ENCODE measurements around the gene TBC1D22B. TPM values are rescaled to one million over a fixed set of nuclear protein-coding genes. Genes with fewer than 3 reads are reported as not detected.
"Not testable (repeated sequence)": the region's sequence is repeated elsewhere in the genome, so short reads cannot be mapped to it uniquely, and the experiment has no call there.

Gene TBC1D22B
- total and polyA plus RNA-seq, 2 donors: 7.7 to 8.8 TPM

GRCh38 chr6:37303091-37303660, 45.6 kb downstream of the TBC1D22B start:
- H3K4me1 ChIP-seq (ENCODE audit: control insufficient read depth in 2 of 2, insufficient read depth in 2 of 2, low read length in 2 of 2): peaks cover 21 to 30% of the 10 kb centered on the region in 2 donors
- no peaks in the 10 kb centered on the region for H3K9me3 ChIP-seq (ENCODE audit: control insufficient read depth in 2 of 2, insufficient read depth in 1 of 2, low read length in 1 of 2)
- H3K27me3 ChIP-seq (ENCODE audit: control insufficient read depth in 2 of 2, insufficient read depth in 1 of 2, low read length in 1 of 2): no peaks in the 10 kb centered on the region
- no peak overlapping the region for H3K4me3 ChIP-seq (ENCODE audit: low read length in 2 of 2)
- peaks cover 27% of the 10 kb centered on the region in 2 donors for H3K36me3 ChIP-seq (ENCODE audit: control insufficient read depth in 2 of 2, insufficient read depth in 2 of 2, low read length in 1 of 2)
- no peak overlapping the region for H3K27ac ChIP-seq (ENCODE audit: low read depth in 1 of 2, low read length in 1 of 2)
- WGBS: 87% methylated on average over 6 of the region's 6 CpGs
- DNase-seq (ENCODE audit: low read depth in 6 of 9, low spot score in 9 of 9): no peak

GRCh38 chr6:37303891-37304503, 46.4 kb downstream of the TBC1D22B start:
- no peaks in the 10 kb centered on the region for H3K9me3 ChIP-seq (ENCODE audit: control insufficient read depth in 2 of 2, insufficient read depth in 1 of 2, low read length in 1 of 2)
- H3K4me1 ChIP-seq (ENCODE audit: control insufficient read depth in 2 of 2, insufficient read depth in 2 of 2, low read length in 2 of 2): peaks cover 21 to 34% of the 10 kb centered on the region in 2 donors
- H3K4me3 ChIP-seq (ENCODE audit: low read length in 2 of 2): no peak overlapping the region
- DNase-seq (ENCODE audit: low read depth in 6 of 9, low spot score in 9 of 9): peak in 1 of 9 donors; percentile 61
- WGBS: 59% methylated on average over 3 of the region's 3 CpGs
- peaks cover 25 to 27% of the 10 kb centered on the region in 2 donors for H3K36me3 ChIP-seq (ENCODE audit: control insufficient read depth in 2 of 2, insufficient read depth in 2 of 2, low read length in 1 of 2)
- H3K27ac ChIP-seq (ENCODE audit: low read depth in 1 of 2, low read length in 1 of 2): no peak overlapping the region
- no peaks in the 10 kb centered on the region for H3K27me3 ChIP-seq (ENCODE audit: control insufficient read depth in 2 of 2, insufficient read depth in 1 of 2, low read length in 1 of 2)

DNA sequence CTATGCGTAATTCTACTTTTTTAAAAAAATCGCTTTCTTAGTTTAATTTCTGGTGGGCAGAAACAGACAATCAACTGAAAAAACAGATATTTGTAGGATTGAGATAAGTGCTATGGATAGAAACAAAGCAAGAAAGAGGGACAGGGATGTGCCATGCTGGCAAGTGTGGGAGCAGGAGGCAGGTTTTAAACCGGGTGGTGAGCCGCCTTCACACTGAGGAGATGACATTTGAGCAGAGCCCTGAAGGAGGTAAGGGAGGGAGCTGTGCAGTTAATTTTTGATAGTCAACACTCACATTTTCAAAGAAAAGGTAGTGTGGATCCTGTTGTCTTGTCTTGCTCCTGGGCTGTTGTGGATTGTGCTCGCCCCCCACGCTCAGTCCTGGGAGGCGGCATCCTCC, 47.2 kb downstream of the TBC1D22B start:
- Histone ChIP-seq H3K9me3 (ENCODE audit: control insufficient read depth in 2 of 2, insufficient read depth in 1 of 2, low read length in 1 of 2) (no peaks in the 10 kb centered on the region), H3K27me3 (ENCODE audit: control insufficient read depth in 2 of 2, insufficient read depth in 1 of 2, low read length in 1 of 2) (no peaks in the 10 kb centered on the region), H3K4me3 (ENCODE audit: low read length in 2 of 2) (no peak overlapping the region), H3K36me3 (ENCODE audit: control insufficient read depth in 2 of 2, insufficient read depth in 2 of 2, low read length in 1 of 2) (peaks cover 24 to 32% of the 10 kb centered on the region in 2 donors), H3K27ac (ENCODE audit: low read depth in 1 of 2, low read length in 1 of 2) (no peak overlapping the region), H3K4me1 (ENCODE audit: control insufficient read depth in 2 of 2, insufficient read depth in 2 of 2, low read length in 2 of 2) (peaks cover 21 to 36% of the 10 kb centered on the region in 2 donors)
- DNase-seq (ENCODE audit: low read depth in 6 of 9, low spot score in 9 of 9): no peak
- WGBS: 97% methylated on average over 7 of the region's 7 CpGs

DNA sequence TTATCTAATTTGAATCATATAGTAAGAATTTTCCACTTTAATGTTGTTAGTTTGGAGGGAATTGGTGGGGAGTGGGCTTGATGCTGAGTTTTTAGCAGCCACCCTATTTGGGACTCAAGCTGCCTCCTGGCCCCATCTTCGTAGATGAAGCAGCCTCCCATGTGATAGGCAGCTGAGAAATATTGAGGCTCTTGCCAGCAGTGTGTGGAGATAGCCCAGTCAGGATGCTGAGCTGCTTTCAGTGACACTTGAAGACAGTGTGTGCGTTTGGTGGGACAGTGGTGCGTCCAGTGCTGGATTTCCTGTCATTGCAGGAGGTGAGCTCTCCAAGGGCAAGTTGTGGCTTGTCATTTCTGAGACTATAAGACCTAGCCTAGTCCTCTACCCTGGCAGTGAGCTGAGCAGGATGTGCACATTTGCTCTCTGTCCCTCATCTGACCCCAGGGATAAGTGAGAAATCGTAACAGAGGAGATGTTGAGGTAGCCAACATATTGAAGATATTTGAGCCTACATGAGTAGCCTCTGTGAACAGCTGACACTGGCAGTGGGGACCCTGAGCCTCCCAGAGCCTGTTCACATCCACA, 48.4 kb downstream of the TBC1D22B start:
- Histone ChIP-seq H3K27me3 (ENCODE audit: control insufficient read depth in 2 of 2, insufficient read depth in 1 of 2, low read length in 1 of 2) (no peaks in the 10 kb centered on the region), H3K4me3 (ENCODE audit: low read length in 2 of 2) (no peak overlapping the region), H3K27ac (ENCODE audit: low read depth in 1 of 2, low read length in 1 of 2) (no peak overlapping the region), H3K4me1 (ENCODE audit: control insufficient read depth in 2 of 2, insufficient read depth in 2 of 2, low read length in 2 of 2) (peaks cover 21 to 39% of the 10 kb centered on the region in 2 donors), H3K36me3 (ENCODE audit: control insufficient read depth in 2 of 2, insufficient read depth in 2 of 2, low read length in 1 of 2) (peaks cover 24 to 32% of the 10 kb centered on the region in 2 donors), H3K9me3 (ENCODE audit: control insufficient read depth in 2 of 2, insufficient read depth in 1 of 2, low read length in 1 of 2) (no peaks in the 10 kb centered on the region)
- WGBS: 96% methylated on average over 4 of the region's 4 CpGs
- DNase-seq (ENCODE audit: low read depth in 6 of 9, low spot score in 9 of 9): no peak

DNA sequence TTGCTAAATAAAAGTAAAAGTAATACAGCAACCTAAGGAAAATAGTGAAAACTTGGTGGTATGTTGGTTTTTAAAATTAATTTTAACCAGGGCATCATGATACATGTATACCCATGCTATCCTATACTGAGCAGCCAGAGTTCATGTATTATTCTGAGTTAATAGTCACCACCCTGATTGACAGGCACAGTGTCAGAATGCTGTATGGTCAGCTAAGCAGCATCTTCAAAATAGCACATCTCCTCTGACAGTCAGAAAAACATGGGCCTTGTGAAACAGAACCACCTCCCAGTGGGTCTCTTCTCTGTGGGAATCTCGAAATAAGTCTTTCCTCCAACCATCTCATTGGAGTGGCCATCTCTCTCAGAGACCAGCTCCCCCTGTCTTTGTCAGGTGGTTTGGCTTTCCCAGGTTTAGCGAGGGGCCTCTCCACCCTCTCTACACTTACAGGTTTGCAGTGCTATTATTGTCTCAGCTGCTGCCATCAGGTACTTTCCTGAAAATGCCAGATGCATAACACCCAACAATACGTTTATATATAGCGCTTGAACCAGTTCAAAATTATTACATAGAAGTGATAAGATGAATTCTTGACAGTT, 49.2 kb downstream of the TBC1D22B start:
- peaks cover 24 to 29% of the 10 kb centered on the region in 2 donors for H3K36me3 ChIP-seq (ENCODE audit: control insufficient read depth in 2 of 2, insufficient read depth in 2 of 2, low read length in 1 of 2)
- H3K4me3 ChIP-seq (ENCODE audit: low read length in 2 of 2): no peak overlapping the region
- H3K27ac ChIP-seq (ENCODE audit: low read depth in 1 of 2, low read length in 1 of 2): no peak overlapping the region
- no peak for DNase-seq (ENCODE audit: low read depth in 6 of 9, low spot score in 9 of 9)
- no peaks in the 10 kb centered on the region for H3K27me3 ChIP-seq (ENCODE audit: control insufficient read depth in 2 of 2, insufficient read depth in 1 of 2, low read length in 1 of 2)
- peaks cover 23 to 44% of the 10 kb centered on the region in 2 donors for H3K4me1 ChIP-seq (ENCODE audit: control insufficient read depth in 2 of 2, insufficient read depth in 2 of 2, low read length in 2 of 2)
- no peaks in the 10 kb centered on the region for H3K9me3 ChIP-seq (ENCODE audit: control insufficient read depth in 2 of 2, insufficient read depth in 1 of 2, low read length in 1 of 2)
- 99% methylated on average over 4 of the region's 4 CpGs for WGBS

GRCh38 chr6:37307484-37307883, 49.9 kb downstream of the TBC1D22B start:
- DNase-seq (ENCODE audit: low read depth in 6 of 9, low spot score in 9 of 9); H3K27me3 ChIP-seq (ENCODE audit: control insufficient read depth in 2 of 2, insufficient read depth in 1 of 2, low read length in 1 of 2); H3K4me3 ChIP-seq (ENCODE audit: low read length in 2 of 2); H3K9me3 ChIP-seq (ENCODE audit: control insufficient read depth in 2 of 2, insufficient read depth in 1 of 2, low read length in 1 of 2): not testable (repeated sequence)
- WGBS: 97% methylated on average over 10 of the region's 10 CpGs
- Histone ChIP-seq H3K27ac (ENCODE audit: low read depth in 1 of 2, low read length in 1 of 2) (peak overlapping the region in 1 of 2 donors; percentile 48), H3K36me3 (ENCODE audit: control insufficient read depth in 2 of 2, insufficient read depth in 2 of 2, low read length in 1 of 2) (peaks cover 24 to 29% of the 10 kb centered on the region in 2 donors), H3K4me1 (ENCODE audit: control insufficient read depth in 2 of 2, insufficient read depth in 2 of 2, low read length in 2 of 2) (peaks cover 16 to 39% of the 10 kb centered on the region in 2 donors)

- no peaks in the 10 kb centered on the region for H3K9me3 ChIP-seq (ENCODE audit: control insufficient read depth in 2 of 2, insufficient read depth in 1 of 2, low read length in 1 of 2)
- WGBS: 94% methylated on average over 5 of the region's 5 CpGs
- H3K27ac ChIP-seq (ENCODE audit: low read depth in 1 of 2, low read length in 1 of 2): peak overlapping the region; percentile 15 to 58
- no peak for DNase-seq (ENCODE audit: low read depth in 6 of 9, low spot score in 9 of 9)
- no peak overlapping the region for H3K4me3 ChIP-seq (ENCODE audit: low read length in 2 of 2)
- H3K27me3 ChIP-seq (ENCODE audit: control insufficient read depth in 2 of 2, insufficient read depth in 1 of 2, low read length in 1 of 2): no peaks in the 10 kb centered on the region
- peaks cover 24 to 29% of the 10 kb centered on the region in 2 donors for H3K36me3 ChIP-seq (ENCODE audit: control insufficient read depth in 2 of 2, insufficient read depth in 2 of 2, low read length in 1 of 2)
- H3K4me1 ChIP-seq (ENCODE audit: control insufficient read depth in 2 of 2, insufficient read depth in 2 of 2, low read length in 2 of 2): peaks cover 9 to 31% of the 10 kb centered on the region in 2 donors
Measured at GRCh38 chr6:37308069-37308815, 50.7 kb downstream of the TBC1D22B start.

DNA sequence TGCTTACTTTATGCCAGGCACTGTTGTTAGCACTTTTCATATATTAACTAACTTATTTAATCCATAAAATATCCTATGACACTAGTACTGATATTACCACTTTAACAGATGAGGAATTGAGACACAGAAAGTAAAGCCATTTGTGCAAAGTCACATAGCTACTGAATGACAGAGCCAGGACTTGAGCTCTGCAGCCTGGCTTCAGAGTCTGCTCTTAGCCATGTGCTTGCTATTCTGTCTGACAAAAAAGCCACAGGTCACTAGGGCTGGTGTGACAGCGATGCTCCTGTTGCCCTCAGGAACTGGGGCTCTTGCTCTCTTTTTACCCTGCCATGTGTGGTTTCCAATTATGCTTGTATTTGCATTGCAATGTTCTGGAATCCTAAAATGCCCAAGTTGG, 51.5 kb downstream of the TBC1D22B start:
- Histone ChIP-seq H3K9me3 (ENCODE audit: control insufficient read depth in 2 of 2, insufficient read depth in 1 of 2, low read length in 1 of 2) (no peaks in the 10 kb centered on the region), H3K36me3 (ENCODE audit: control insufficient read depth in 2 of 2, insufficient read depth in 2 of 2, low read length in 1 of 2) (peaks cover 29 to 37% of the 10 kb centered on the region in 2 donors), H3K27ac (ENCODE audit: low read depth in 1 of 2, low read length in 1 of 2) (no peak overlapping the region), H3K4me1 (ENCODE audit: control insufficient read depth in 2 of 2, insufficient read depth in 2 of 2, low read length in 2 of 2) (peaks cover 6 to 25% of the 10 kb centered on the region in 2 donors), H3K27me3 (ENCODE audit: control insufficient read depth in 2 of 2, insufficient read depth in 1 of 2, low read length in 1 of 2) (no peaks in the 10 kb centered on the region), H3K4me3 (ENCODE audit: low read length in 2 of 2) (no peak overlapping the region)
- no peak for DNase-seq (ENCODE audit: low read depth in 6 of 9, low spot score in 9 of 9)
- 98% methylated on average over 1 of the region's 1 CpG for WGBS
